SK-N-MC (cell line): ENCODE measurements around the gene SDR9C7.
"Not testable (repeated sequence)": the region's sequence is repeated elsewhere in the genome, so short reads cannot be mapped to it uniquely, and the experiment has no call there.

Experiments used
- DNase-seq: peaks from one replicate; pipeline ENCODE4 v3.0.0-alpha.2; 2011; ENCODE audit warnings: low read depth, low spot score
- H3K27ac ChIP-seq: fragments of 200-600 bp; sonication (generic); 2 replicates; pipeline ENCODE4 v1.5.1; 2016; ENCODE audit warnings: mixed run types
- H3K36me3 ChIP-seq: fragments of 200-600 bp; sonication (generic); 2 replicates; pipeline ENCODE4 v1.6.1; 2017; ENCODE audit warnings: antibody characterized with exemption, low read length, mixed read lengths; ENCODE audit not compliant: insufficient read depth
- H3K4me3 ChIP-seq: fragments of 200-600 bp; sonication (generic); 2 replicates; pipeline ENCODE4 v1.5.1; 2016
- H3K9ac ChIP-seq: fragments of 200-600 bp; sonication (generic); 2 replicates; pipeline ENCODE4 v1.8.0; 2017; ENCODE audit warnings: mixed run types, mixed read lengths; ENCODE audit not compliant: insufficient read length
- H3K9me3 ChIP-seq: fragments of 200-600 bp; sonication (generic); 2 replicates; pipeline ENCODE4 v1.6.1; 2017; ENCODE audit warnings: low read depth, mild to moderate bottlenecking, antibody characterized with exemption, low read length, moderate library complexity, mixed read lengths
- EZH2 ChIP-seq: fragments of 200-600 bp; sonication (generic); IDR thresholded peaks from one replicate; pipeline ENCODE4 v1.6.1; 2017; ENCODE audit warnings: antibody characterized with exemption
- FOXP2 ChIP-seq: optimal IDR thresholded peaks from 2 replicates; pipeline ENCODE3; 2011; ENCODE audit warnings: mild to moderate bottlenecking, moderate library complexity; ENCODE audit not compliant: insufficient read depth; ENCODE audit errors: extremely low read length, control extremely low read depth
- POLR2AphosphoS5 ChIP-seq: IDR thresholded peaks from 2 replicates; pipeline ENCODE4 v1.6.1; 2012; ENCODE audit warnings: mild to moderate bottlenecking, low read depth, low read length, borderline replicate concordance

Gene SDR9C7

GRCh38 chr12:56933826-56934625 is at the start of gene SDR9C7:
Gene SDR9C7 (minus strand): TSS chr12:56934408. CDS start chr12:56934261, 147 bp downstream.
- Histone ChIP-seq H3K4me3 (no peak within 1 kb of the TSS), H3K9ac (no peak within 1 kb of the TSS), H3K9me3 (no peaks in the 10 kb centered on the region), H3K27ac (no peak within 1 kb of the TSS), H3K36me3 (no peaks in the 10 kb centered on the region)
- DNase-seq = no peak
- TF ChIP-seq EZH2 (no peak), FOXP2 (no peak), POLR2AphosphoS5 (no peak)

- Histone ChIP-seq H3K9ac (no peak overlapping the region), H3K4me3 (no peak overlapping the region), H3K36me3 (no peaks in the 10 kb centered on the region), H3K9me3 (no peaks in the 10 kb centered on the region), H3K27ac (no peak overlapping the region)
- no peak for DNase-seq
- TF ChIP-seq POLR2AphosphoS5 (no peak), FOXP2 (no peak), EZH2 (no peak)
Observed at GRCh38 chr12:56983386-56983785, 49.2 kb upstream of the SDR9C7 start.

GRCh38 chr12:56982578-56983236 is 48.5 kb upstream of the SDR9C7 start:
- H3K27ac ChIP-seq, H3K4me3 ChIP-seq, H3K9me3 ChIP-seq, DNase-seq, H3K9ac ChIP-seq, H3K36me3 ChIP-seq: not testable (repeated sequence)

- Histone ChIP-seq H3K36me3 (no peaks in the 10 kb centered on the region), H3K4me3 (no peak overlapping the region), H3K27ac (no peak overlapping the region), H3K9me3 (no peaks in the 10 kb centered on the region), H3K9ac (no peak overlapping the region)
- no peak for DNase-seq
- TF ChIP-seq EZH2 = no peak
- no peak for TF ChIP-seq FOXP2
- no peak for TF ChIP-seq POLR2AphosphoS5
Observed at GRCh38 chr12:56980941-56981530, 46.8 kb upstream of the SDR9C7 start.

- Histone ChIP-seq H3K9me3 (no peaks in the 10 kb centered on the region), H3K36me3 (no peaks in the 10 kb centered on the region), H3K9ac (no peak overlapping the region), H3K27ac (no peak overlapping the region), H3K4me3 (no peak overlapping the region)
- TF ChIP-seq FOXP2 (no peak), POLR2AphosphoS5 (no peak), EZH2 (no peak)
- DNase-seq = no peak
Observed at GRCh38 chr12:56980268-56980667, 46.1 kb upstream of the SDR9C7 start.

GRCh38 chr12:56979628-56980027 is 45.4 kb upstream of the SDR9C7 start:
- no peak overlapping the region for H3K4me3 ChIP-seq
- H3K9me3 ChIP-seq = no peaks in the 10 kb centered on the region
- no peak overlapping the region for H3K9ac ChIP-seq
- H3K36me3 ChIP-seq = no peaks in the 10 kb centered on the region
- no peak for DNase-seq
- TF ChIP-seq POLR2AphosphoS5 (no peak), FOXP2 (no peak), EZH2 (no peak)
- H3K27ac ChIP-seq = no peak overlapping the region

- TF ChIP-seq EZH2 = no peak
- no peak for TF ChIP-seq FOXP2
- no peak for TF ChIP-seq POLR2AphosphoS5
- no peak overlapping the region for H3K4me3 ChIP-seq
- no peak overlapping the region for H3K9ac ChIP-seq
- no peaks in the 10 kb centered on the region for H3K9me3 ChIP-seq
- DNase-seq = no peak
- no peak overlapping the region for H3K27ac ChIP-seq
- no peaks in the 10 kb centered on the region for H3K36me3 ChIP-seq
Observed at GRCh38 chr12:56978397-56979138, 44.4 kb upstream of the SDR9C7 start.

- H3K9ac ChIP-seq, H3K27ac ChIP-seq, DNase-seq, H3K36me3 ChIP-seq, H3K4me3 ChIP-seq, H3K9me3 ChIP-seq: not testable (repeated sequence)
Observed at GRCh38 chr12:56977361-56977760, 43.2 kb upstream of the SDR9C7 start.

GRCh38 chr12:56974224-56974623 is 40.0 kb upstream of the SDR9C7 start:
- H3K27ac ChIP-seq, H3K4me3 ChIP-seq, H3K9ac ChIP-seq, H3K36me3 ChIP-seq, H3K9me3 ChIP-seq, DNase-seq: not testable (repeated sequence)

GRCh38 chr12:56968910-56969309 is 34.7 kb upstream of the SDR9C7 start:
- H3K4me3 ChIP-seq, DNase-seq, H3K36me3 ChIP-seq, H3K9ac ChIP-seq, H3K9me3 ChIP-seq, H3K27ac ChIP-seq: not testable (repeated sequence)

- H3K4me3 ChIP-seq, H3K9me3 ChIP-seq, DNase-seq, H3K36me3 ChIP-seq, H3K27ac ChIP-seq, H3K9ac ChIP-seq: not testable (repeated sequence)
Observed at GRCh38 chr12:56965997-56966642, 31.9 kb upstream of the SDR9C7 start.
